ENCODE results near the gene GNA14.
"Not testable (repeated sequence)": the region's sequence is repeated elsewhere in the genome, so short reads cannot be mapped to it uniquely, and the experiment has no call there.

GNA14 gene

DNA sequence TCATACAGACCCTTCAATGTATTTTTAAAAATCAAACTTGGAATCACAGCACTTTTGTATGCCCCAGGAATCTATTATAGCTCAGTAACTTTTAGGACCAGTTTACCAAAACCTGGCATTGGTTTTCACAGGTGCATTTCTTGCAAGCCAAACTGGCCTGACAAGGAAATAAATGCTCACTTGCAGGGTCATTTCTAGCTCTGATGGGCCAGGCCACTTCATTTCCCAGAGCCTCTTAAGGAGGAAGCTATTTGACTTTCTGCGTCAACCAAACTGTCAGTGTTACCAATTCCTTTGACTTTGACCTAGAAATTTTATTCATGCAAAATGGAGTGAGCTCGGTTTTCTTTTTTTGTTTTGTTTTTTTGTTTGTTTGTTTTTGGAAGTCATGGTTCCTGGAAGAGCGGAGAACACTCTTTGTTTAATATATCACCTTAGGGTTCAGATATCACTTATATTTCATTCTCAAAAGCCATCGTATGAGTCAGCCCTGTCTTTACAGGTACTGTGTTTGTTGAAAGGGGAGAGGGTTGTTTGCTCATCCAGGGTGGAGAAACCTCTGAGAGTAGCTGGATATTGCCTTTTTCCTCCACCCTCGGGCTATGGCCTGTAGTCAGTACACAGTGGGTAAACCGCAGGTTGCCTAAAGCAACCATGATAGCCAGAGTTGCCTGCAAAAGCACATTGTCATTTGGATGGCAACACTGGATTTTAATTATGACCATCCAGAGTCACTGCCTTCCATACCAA is 58.9 kb downstream of the GNA14 start:
- DNase-seq (ENCODE audit: low spot score) (no peak), FAIRE-seq (no peak)

DNA sequence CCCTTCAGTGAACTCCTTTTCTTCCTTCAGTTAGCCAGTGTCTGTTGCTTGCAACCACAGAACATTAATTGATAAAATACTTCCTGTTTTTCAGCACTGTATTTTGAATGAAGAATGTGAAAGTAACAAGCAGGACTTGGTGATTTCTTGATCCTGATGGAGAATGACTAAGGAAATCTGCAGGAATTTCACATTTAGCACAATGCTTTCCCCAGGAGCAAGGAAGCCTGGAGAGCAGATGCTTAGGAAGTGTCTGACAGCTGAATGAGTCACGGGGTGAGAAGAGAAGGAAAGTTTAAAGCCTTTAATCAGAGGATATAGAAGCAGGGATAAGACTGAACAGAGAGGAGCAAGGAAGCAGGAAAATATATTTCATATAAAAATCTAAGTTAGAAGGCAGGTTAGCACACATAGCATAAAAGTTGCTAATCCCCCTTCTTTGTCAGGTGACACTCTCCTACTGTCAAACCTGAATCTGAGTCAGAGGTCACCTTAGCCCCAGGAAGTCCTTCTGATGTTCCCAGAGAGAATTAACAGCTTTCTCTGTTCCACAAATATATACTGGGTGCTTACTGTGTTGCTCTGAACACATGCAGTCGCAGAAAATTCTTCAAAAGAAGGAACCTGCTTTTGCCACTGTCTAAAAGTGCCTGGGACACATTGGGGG is 59.7 kb downstream of the GNA14 start:
- FAIRE-seq (no peak), DNase-seq (ENCODE audit: low spot score) (peak; percentile 23)

DNA sequence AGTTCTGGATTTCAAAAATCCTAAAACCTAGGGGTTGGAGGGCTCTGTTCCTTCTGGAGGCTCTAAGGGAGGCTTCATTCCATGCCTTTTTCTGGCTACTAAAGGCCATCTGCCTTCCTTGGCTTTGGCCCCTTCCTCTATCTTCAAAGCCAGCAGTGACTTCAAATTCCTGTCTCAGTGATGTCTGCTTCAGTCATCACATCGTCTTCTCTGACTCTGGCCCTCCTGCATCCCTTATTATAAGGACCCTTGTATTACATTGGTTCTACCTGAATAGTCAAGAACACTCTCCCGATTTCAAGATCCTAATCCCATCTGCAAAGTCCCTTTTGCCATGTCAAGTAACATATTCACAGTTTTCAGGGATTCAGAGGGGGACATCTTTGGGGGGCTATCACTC is 60.3 kb downstream of the GNA14 start:
- FAIRE-seq, result no peak

DNA sequence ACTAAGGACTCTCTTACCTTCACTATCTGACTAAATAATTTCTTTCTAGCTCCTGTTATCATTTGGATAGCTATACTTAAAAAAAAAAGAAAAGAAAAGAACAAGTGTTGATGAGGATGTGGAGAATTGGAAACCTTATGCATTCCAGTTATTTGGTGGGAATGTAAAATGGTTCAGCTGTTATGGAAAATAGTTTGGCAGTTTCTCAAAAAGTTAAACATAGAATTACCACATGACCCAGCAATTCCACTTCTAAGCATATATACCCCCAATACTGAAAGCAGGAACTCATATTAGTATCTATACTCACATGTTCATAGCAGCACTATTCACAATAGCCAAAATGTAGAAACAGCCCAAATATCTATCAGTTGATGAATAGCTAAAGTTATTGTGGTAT is 61.1 kb downstream of the GNA14 start:
- FAIRE-seq (no peak), DNase-seq (ENCODE audit: low spot score) (no peak)

More for the DNA sequence above, 60.3 kb downstream of the GNA14 start:
- DNase-seq (ENCODE audit: low spot score), result no peak

DNA sequence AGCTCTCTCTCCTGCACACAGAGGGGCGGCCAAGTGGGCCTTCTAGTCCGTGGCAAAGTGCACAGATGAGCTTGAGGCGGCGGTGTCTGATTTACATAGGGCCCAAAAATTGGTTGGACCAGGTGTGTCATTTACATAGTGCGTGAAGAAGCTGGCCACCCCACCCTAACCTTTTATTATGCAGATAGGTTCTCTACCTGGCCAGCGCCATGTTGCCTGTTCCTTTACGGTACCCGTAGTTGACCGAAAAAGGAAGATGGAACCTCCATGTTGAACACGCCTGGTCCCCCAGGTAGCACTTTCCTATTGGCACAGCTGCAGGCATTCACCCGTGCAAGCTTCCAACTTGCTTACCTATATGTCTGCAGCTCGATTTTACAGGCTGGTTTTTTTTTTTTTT is 61.5 kb downstream of the GNA14 start:
- FAIRE-seq (no peak), DNase-seq (ENCODE audit: low spot score) (no peak)

DNA sequence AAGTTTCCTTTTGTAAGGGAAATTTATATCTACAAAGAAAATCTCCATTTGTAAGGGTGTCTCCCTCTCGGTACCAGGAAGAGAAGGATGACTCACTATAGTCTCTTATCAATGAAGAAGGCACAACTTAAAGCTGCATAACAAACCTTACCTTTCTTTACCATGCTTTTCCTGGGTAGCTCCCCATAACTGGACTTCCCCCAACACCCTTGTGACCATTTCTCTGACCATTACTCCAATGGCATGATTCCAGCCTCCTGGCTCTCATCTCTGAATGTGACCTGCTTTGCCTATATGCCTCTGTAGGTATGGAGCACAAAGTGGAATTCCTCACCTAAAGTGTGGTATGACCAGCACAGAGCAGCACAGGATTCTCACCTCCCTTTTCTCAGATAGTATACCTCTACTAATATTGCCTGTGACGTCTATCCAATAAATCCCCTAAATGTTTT is 62.8 kb downstream of the GNA14 start:
- FAIRE-seq, result no peak
- DNase-seq (ENCODE audit: low spot score), result no peak

DNA sequence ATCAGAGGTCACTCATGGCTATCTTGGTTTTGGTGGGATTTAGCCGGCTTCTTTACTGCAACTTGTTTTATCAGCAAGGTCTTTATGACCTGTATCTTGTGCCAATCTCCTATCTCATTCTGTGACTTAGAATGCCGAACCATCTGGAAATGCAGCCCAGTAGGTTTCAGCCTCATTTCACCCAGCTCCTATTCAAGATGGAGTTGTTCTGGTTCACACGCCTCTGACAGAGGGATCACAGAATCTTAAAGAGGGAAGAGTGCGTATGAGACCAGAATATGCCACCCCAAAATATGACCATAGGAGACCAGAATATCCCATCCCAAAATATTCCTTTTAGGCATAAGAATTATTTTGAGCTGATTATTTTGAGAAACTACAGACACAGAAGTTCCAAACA is 63.2 kb downstream of the GNA14 start:
- DNase-seq (ENCODE audit: low spot score); FAIRE-seq: not testable (repeated sequence)

DNA sequence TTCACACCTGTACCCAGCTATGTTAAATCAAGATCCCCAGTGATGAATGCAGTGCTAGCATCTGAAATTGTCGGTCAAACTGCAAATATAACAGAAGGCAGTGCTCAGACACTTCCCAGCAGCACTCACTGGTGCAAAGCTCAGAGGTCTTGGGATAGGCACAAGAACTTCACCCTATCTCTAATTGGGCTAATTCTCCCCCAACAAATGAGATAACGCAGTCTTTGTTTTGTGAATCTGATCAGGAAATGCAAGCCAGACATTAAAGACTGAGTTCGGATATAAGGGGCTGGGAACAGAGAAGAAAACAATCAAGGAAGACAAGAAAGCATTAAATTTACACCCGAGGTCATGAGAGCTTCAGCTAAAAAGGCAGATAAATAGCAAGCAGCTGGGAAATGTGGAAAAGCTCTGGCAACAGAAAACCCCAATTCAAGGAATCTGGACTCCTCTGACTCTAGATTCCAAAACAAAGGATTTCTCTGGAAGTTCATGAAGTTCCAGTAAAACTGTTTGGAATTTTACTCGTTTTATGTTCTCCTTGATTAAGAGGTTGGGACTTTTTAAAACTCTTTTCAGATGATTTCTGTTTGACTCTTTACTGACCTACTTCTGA is 65.1 kb downstream of the GNA14 start:
- no peak for FAIRE-seq
- DNase-seq (ENCODE audit: low spot score), result no peak

DNA sequence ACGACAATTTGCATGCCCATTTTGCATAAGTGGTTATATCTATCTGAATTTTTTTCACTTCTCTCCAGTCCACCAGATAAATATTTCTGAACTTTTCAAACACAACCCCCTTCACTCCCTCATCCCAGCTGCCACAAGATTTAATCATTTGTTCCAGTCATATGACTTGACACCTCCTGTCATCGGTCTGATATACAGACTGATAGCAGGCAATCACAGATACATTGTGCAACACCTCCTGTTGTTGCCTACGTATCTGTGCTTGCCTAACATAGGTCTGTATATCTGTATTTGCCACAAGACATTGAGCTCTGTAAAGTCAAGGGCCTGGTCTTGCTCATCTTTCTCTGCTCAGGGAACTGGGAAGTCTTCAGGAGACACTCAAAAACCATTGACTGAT is 65.6 kb downstream of the GNA14 start:
- no peak for DNase-seq (ENCODE audit: low spot score)
- FAIRE-seq, result no peak

DNA sequence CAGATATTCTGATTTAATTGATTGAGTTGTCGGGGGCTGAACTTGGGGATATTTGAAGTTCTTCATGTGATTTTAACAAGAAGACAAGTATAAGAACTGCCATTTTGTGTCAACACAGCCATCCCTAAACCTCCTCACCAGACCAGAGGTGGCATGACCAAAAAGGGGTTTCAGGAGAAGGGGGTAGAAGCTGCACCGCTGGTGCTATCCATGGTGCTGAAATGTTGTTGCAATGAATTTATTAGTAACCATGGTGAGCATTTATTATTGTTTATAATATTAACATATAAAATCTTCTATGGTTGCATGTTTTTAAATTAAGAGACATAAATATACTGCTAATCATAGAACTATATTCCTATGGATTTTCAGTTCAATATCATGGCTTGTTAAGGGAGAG is 72.3 kb downstream of the GNA14 start:
- DNase-seq (ENCODE audit: low spot score) (peak; percentile 33), FAIRE-seq (no peak)

DNA sequence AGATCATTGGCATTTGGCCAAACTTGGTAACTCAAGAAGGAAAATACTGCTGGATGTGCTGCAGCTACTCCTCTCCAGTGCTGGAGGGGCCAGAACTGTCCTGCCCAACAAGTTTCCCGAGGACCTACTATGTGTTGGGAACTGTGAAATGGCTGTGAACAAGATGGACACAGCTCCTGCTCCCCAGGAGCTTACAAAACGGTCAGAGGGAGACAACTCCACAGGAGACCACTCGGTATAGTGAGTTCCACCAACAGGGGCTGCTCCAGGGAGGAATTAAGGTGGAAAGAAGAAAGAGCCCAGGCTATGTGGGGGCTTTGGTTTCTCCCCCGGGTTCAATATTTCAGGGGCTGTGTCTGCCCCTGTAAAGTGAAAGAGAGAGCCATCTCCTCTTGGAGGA is 78.8 kb downstream of the GNA14 start:
- FAIRE-seq (no peak), DNase-seq (ENCODE audit: low spot score) (no peak)

DNA sequence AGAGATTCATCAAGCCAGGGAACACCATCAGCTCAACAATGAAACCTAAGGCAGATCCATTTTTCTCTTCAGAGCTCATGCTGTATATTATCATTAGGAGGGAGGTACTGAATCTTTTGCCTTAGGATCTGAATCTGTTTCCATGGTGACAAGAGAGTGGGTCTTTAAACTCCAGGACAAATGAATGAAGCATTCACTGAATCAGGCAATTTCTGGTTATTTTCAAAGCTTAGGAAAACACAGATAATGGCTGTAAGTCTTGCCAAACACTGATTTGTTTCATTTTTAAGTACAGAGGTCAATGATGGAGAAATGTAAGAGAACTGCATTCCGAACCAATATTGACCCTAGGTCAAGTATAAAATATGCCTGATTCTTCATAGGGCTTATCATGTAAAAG is 84.9 kb downstream of the GNA14 start:
- FAIRE-seq (no peak), DNase-seq (ENCODE audit: low spot score) (no peak)

DNA sequence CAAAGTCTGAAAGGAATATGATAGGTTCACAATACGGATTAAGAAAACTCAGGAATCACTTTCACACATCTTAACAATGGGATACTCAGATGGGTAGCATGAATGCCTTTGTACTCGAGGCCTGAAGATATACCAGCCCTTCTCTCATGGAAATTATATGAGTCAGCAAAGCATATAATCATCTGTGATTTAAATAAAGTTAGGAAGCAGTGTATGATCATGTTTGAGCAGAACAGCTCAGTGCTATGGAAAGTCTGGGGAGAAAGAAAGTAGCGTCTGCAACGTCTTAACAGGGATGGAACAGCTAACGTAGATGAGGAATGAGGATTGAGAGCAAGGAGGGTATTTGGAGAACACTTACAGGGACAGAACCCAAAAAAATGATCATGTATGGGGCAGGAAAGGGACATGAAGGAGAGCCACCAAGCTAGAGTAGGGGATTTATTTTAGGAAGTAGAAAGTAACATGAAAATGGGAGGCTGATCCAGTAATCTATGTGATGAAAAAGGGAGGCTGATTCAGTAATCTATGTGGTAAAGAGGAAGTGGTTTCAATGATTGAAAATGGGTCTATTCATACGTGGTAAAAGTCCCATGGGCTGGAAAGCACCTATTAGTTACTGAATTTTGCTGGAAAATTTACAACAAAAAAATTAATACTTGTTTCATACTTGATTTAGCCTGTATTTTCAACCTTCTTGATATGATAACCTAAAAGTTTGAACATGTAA is 85.9 kb downstream of the GNA14 start:
- no peak for FAIRE-seq
- DNase-seq (ENCODE audit: low spot score), result no peak

DNA sequence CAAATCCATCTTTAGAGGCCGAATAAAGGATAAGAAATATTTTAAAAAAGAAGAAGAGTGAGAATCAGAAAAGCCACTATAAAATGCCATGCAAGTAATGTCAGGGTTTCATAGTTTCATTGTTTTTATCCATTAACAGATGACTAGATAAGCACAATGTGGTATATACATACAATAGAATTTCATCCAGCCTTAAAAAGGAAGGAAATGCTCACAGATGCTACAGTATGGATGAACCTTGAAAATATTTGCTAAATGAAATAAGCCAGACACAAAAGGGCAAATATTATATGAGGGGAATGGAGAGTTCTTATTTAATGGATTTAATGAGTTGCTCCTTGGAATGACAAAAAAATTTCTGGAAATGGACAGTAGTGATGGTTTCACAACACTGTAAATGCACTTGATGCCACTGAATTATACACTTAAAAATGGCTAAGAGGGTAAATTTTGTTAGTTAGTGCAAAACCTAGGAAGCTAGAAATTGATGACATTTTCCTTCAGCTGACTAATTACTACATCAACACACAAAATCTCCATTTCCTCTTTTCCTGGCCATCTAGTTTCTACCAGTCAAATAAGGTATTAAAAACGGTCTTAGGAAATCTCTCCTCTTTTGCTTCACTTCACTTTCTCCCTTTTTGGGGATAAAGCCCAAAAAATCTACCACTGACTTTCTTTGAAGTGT is 86.6 kb downstream of the GNA14 start:
- FAIRE-seq (no peak), DNase-seq (ENCODE audit: low spot score) (no peak)

DNA sequence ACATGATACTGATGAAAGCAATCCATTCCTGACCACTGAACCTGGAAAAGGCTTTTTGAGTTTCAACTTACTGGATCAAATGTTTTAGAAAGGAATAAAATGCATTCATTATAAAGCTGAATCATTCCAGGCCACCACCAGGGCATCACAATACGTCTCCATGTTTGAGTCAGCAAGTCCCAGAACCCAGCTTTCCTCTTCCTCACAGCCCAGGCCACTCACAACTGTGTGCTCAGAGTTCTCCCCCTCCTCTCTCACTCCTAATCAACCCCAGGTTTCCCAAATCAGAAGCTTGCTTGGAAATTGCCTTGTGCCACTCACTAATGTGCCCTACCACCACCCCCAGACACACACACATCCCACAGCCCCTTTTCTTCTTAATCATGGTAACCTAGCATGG is 91.7 kb downstream of the GNA14 start:
- no peak for FAIRE-seq
- DNase-seq (ENCODE audit: low spot score), result no peak

DNA sequence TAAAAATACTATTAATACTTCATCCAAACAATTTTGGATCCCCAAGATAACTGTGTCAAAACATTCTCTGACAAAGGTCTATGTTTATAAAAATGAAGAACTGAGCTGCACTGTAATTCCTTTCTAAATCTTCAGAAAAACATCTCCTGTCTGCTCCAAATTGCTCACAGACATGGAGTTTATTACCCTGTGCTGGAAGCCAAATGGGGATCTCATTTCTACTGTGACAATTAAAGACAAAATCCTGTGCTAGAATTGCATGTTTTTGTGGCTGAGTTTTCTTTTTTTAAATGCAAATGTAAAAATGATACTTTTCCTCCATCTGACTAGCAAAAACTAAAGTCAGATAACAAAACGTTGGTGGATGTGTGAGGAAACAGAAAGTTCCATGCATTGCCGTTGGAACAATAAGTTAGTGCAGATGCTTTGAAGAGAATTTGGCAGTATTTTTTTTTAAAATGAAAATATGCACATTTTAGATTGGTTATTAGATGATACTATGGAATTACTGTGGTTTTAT is 93.5 kb downstream of the GNA14 start:
- no peak for DNase-seq (ENCODE audit: low spot score)
- FAIRE-seq, result no peak

DNA sequence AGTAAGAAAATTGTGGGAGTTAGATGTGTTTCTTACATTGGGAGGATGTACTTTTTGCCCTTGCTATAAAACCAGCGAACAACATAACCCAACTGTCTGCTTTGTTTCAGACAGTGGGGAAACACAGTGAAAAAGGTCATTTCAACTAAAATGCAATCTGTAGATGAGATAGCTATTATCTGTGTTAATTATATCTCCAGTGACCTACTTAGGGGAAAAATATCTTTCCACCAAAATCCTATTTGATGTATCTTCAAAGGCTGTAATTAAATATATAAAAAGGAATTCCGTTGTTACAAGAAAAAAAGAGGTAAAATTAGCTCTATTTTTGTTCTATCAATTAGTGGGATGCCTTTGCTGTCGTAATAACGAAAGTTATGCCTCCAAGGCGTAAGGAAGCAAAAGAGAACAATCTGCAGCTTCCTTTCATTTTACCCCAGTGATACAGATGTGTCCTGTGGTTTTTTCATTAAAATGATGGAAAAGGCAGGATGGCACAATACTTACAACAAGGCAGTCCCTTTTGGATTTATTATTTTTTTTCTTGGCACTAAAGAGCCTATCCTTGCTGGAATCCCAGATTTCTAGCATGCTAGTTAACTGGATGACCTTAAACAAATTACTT is 100.9 kb downstream of the GNA14 start:
- no peak for FAIRE-seq
- DNase-seq (ENCODE audit: low spot score), result no peak

DNA sequence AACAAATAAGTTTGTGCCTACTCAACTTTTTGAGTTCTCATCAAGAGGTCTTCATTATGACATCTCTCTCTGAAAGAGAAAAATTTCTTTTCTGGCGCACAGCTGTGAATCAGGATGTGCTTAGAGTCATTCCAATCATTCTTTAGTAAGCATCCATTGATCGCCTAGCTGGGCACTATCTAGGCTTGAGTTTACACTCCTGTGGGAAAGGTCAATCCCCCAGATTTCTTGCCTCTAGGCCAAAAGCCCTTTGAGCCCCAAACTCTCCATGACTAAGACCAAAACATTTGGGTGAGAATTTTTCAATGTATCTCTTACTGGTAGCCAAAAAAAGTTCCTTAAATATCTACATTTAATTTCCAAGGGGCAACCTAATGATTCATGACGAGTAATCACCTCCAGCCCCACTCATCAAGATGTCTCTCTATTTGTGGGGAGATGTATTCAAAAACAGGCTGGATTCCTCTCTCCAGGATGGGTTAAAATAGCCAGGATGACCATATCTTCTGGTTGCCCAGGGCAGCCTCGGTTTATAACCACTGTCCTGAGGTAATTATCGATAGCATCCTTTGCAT is 101.7 kb downstream of the GNA14 start:
- FAIRE-seq (no peak), DNase-seq (ENCODE audit: low spot score) (no peak)

DNA sequence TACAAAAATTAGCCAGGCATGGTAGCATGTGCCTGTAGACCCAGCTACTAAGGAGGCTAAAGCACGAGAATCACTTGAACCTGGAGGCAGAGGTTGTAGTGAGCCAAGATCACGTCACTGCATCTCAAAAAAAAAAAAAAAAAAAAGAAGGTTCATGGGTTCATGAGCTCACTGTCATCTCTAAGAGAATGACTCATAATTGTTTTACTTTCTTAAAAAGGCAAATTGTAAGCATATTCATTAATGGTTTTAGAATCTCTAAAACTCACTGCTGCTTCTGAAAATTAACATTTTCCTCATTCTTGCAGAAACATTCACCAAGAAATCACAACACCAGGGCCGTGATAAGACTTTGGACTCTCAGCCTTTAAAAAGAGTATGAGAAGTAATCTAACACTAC is 103.6 kb downstream of the GNA14 start:
- DNase-seq (ENCODE audit: low spot score), result no peak
- FAIRE-seq, result no peak

DNA sequence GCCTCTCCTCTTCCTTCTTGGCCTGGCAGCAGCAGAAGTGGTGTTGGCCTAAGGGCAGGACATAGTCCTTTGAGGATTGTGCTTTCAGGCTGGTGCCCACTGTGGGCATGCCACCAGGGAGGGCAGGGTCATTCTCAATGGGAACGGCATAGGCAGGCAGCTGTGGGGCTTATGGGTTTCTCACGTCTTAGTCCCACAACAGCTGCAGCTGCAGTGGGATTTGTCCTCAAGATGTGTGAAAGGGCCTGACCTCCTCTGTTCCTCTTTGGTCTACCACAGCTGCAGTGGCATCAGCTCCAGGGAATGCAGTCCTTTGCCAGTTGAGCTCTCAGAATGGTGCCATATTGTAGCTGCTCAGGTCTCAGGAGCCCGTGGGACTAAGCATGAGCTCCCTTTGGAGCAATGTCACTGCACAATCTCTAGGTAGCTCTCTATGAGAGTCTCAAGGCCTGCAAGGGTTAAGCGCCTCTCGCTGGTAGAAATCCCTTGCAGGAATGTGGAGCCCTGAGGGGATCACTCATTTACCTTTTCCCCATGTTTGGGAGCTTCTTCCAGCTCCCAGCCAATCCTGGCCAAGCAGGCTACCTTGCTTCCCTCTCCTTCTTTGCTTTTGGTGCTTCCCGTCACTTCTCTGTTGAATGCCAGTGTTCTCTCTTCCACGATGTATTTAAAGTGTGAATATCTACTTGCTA is 104.8 kb downstream of the GNA14 start:
- DNase-seq (ENCODE audit: low spot score), result no peak
- FAIRE-seq, result no peak
